HG03354 (cell line): ENCODE results near the gene TATDN3.
"Not testable (repeated sequence)": the region's sequence is repeated elsewhere in the genome, so short reads cannot be mapped to it uniquely, and the experiment has no call there.

Source experiments
- ATAC-seq: cut with Tn5 transposase; IDR thresholded peaks from one replicate; pipeline ENCODE4 v1.9.1; 2021; ENCODE audit warnings: mild to moderate bottlenecking; ENCODE audit not compliant: unreplicated experiment, poor library complexity, severe bottlenecking

The TATDN3 gene

DNA sequence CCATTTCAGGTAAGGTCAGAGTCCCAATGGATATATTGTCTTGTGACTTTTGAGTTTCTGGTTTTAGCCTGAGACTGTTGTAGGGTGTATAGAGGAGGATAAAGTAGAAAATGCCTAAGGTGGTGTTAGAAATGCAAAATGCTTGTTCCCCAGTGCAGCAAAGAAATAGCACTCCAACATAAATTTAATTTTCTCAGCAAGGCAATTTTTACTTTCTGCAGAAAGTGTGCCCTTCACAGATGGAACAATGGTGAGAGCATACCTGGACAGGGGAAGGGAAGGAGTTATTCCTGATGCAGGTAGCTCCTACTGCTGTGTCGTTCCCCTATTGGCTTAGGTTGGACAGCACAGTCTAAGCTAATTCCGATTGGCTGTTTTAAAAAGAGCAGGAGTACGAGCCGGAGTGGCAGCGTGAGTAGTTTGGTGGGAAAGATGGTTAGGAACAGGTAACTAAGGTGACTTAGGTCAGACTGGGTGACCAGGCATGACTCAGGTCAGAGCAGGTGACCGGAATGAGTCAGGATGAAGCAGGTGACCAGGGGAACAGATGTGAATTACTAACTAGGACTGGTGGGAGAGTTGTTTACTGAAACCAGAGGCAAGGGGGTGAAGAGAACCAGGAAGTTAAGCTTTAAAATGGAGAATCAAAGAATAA is 34.2 kb downstream of the TATDN3 start:
- no peak for ATAC-seq

DNA sequence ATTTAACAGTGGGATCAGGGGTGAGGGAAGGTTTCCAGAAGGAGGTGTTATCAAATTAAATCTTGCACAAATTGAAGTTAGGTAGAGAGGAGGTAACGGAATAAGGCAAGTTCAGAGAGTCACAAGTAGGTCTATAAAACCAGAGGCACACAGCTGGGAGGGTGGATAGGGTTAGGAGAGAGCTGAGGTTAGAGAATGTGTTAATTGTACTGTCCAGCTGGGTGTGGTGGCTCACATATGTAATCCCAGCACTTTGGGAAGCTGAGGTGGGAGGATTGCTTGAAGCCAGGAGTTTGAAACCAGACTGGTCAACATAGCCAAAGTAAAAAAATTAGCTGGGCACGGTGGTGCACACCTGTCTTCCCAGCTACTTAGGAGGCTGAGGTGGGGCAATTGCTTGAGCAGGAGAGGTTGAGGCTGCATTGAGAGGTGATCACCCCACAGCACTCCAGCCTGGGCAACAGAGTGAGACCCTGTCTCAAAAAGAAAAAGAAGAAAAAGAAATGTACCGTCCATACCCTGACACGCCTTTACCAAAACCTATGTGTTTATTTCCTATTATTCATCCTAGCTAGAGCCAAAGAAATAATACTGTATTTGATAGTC is 35.6 kb downstream of the TATDN3 start:
- no peak for ATAC-seq

DNA sequence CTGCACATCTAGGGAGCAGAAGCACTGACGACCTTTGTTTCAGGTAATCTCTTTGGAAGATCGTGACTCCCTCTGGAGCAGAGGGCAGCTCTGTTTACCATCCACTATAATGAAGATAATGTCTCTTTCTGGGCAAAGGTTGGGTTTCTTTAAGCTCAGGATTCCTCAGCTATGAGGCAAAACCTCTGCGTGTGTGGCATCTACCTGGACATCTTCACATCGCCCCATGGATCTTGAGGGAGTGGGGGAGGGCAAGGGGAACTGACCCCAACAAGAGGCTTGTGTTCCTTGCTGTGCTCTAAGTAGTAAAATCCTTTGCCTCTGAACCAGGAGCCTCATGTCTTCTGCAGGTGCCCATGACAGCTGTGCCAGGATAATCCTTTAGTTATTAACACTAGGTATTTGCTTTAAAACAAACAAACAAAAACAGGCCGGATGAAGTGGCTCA is 36.2 kb downstream of the TATDN3 start:
- no peak for ATAC-seq

DNA sequence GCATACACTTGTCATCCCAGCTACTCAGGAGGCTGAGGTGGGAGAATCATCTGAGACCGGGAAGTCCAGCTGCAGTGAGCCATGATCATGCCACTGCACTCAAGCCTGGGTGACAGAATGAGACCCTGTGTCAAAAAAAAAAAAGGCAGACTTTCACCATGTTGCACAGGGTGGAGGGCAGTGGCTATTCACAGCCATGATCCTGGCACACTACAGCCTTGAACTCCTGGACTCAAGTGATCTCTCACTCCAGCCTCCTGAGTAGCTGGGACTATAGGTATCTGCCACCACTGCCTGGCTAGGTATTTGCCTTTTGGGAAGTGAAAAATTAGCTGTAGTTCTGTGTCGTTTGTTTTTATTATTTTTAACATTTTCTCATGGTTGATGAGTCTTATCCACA is 36.7 kb downstream of the TATDN3 start:
- no peak for ATAC-seq

DNA sequence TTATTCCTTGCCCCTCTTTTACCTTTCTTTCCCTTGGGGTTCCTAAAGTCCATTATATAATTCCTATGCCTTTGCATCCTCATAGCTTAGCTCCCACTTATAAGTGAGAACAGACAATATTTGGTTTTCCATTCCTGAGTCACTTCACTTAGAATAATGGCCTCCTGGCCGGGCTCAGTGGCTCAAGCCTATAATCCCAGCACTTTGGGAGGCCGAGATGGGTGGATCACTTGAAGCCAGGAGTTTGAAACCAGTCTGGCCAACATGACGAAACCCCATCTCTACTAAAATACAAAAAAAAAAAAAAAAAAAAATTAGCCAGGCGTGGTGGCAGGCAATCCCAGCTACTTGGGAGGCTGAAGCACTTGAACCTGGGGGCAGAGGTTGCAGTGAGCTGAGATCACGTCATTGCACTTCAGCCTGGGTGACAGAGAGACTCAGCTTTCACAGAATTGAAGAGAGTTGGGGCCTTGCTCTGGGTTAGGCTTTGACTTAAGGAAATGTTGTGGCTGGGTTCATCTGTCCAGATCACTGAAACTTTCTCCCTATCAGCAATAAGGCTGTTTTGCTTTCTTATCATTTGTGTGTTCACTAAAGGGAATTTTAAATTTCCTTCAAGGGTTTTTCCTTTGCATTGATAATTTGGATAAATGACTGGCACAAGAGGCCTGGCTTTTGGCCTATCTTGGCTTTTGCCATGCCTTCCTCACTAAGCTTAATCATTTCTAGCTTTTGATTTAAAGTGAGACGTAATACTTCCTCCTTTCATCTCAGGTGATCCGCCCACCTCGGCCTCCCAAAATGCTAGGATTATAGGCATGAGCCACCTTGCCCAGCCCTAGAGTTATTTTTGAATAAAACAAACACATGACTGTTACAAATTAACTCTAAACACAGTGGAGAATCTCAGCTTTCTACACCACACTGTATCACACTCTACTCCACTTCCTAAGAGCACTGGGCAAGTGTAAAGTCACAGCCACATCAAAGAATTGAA is 41.8 kb downstream of the TATDN3 start:
- peak; percentile 82 for ATAC-seq

DNA sequence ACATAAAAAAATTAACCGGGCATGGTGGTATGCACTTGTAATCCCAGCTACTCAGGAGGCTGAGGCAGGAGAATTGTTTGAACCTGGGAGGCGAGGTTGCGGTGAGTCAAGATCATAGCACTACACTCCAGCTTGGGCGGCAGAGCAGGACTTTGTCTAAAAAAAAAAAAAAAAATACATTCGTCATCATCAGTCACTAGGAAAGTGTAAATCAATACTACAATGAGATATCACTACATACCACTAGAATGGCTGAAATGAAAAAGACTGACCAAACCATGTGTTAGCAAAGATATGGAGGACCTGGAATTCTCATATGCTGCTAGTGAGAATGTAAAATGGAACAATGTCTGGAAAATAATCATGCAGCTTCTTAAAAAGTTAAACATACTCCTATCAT is 46.5 kb downstream of the TATDN3 start:
- no peak for ATAC-seq

DNA sequence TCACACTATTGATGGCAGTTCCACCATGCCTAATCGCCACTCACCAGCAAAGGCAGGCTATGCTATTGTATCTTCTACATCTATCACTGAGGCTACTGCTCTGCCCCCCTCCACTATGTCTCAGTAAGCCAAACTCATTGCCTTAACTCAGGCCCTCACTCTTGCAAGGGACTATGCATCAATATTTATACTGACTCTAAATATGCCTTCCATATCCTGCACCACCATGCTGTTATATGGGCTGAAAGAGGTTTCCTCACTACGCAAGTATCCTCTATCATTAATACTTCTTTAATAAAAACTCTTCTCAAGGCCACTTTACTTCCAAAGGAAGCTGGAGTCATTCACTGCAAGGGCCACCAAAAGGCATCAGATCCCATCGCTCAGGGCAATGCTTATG is 52.8 kb downstream of the TATDN3 start:
- not testable (repeated sequence) for ATAC-seq

DNA sequence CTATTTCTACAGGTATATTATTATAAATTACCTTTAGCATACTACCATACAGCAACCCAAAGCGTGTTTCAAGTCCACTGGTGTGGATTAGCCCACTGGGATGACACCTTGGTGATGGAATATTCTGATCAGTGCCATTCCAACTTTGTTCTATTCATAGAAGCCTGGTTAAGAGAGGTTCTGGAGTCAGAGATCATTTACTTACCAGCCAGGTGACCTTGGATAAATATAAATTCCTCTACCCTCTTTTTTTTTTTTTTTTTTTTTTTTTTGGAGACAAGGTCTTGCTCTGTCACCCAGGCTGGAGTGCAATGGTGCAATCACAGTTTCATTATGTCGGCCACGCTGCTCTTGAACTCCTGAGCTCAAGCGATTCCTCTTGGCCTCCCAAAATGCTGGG is 55.9 kb downstream of the TATDN3 start, which contains the start of gene SPATA45:
Gene SPATA45, minus strand, starts transcription at position 101 of the 400 bp plus-strand sequence. CDS start 11,500 bp downstream, outside the sequence.
- no peak for ATAC-seq

DNA sequence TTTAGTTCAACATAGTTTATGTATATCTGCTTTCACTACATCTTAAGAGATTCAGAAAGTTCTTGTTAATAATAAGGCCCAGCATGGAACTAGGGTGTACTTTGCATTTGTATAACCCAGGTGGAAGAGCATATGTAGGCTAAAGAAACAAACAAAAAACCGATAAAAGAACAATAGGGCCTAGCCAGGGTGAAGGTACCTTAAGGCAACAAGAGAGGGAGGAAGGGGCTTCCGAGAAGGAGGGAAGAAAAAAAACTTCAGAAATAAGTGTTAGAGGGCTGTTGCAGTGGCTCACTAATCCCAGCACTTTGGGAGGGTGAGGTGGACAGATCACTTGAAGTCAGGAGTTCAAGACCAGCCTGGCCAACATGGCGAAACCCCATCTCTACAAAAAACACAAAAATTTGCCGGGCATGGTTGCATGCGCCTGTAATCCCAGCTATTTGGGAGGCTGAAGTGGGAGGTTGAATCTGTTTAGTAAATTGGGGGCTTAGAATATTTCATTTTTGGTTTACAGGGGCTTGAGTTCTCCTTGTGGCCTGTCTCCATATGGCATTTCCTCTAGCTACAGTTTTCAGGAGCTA is 60.5 kb downstream of the TATDN3 start:
- no peak for ATAC-seq

DNA sequence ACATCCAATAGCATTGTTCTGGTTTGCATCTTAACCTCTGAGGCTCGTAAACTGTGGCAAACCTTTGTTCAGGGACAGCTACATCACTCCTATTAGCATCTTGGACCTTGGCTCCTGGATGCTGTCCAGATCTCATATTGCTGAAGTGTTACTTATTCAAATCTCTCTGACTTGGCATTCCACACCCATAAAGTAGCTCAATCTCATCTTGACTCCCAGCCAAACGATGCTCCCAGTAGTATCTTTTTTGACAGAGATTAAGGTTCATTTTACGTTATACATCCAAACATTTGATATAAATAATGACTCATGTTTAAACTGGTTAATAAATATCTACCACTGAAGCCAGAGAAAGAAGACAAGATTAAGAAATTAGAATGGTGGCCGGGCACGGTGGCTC is 62.0 kb downstream of the TATDN3 start:
- ATAC-seq: no peak

DNA sequence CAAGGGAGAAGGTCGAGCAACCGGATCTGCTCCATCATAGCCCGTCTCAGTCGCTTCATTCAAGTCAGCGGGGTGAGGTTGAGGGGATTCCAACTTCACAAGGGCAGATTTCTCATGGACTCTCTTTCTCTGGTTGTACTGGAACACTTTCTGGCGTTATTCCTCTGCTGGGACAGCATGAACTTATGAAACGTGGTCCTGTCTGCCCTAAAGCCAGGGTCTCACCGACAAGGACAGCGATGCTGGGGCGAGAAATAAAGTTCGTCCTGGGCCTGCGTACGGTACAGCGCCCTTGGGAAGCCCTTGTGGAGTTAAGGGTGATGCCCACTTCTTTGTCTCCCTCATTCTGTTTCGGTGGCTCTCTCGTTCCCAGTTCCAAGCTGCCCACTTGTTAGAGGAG is 65.1 kb downstream of the TATDN3 start:
- ATAC-seq: no peak

DNA sequence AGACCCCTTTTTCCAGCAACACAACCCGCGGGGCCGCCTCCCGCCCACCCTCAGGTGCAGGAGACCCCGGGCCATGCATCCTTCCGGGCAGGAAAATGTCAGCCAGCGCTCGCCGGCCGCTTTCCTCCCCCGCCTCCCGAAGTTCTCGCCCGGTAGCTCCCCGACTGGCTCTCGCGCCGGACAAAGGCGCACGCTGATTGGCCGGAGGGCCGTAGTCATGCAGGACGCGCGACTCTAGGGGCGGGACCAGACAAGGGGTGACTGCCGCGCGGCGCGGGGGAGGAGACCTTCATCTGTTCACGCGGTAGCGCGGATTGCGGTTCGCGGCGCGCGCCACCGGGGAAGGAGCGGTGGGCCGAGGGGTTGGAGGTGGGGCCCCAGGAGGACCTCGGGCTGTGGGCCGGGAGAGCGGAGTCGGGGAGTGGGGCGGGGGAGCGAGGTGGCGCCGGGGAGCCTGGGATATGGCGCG is 66.3 kb downstream of the TATDN3 start, which contains the start of gene FLVCR1:
Gene FLVCR1, plus strand, starts transcription at position 284 of the 469 bp plus-strand sequence. Its CDS starts 178 bp downstream, at position 462.
- peak; percentile 98 for ATAC-seq

DNA sequence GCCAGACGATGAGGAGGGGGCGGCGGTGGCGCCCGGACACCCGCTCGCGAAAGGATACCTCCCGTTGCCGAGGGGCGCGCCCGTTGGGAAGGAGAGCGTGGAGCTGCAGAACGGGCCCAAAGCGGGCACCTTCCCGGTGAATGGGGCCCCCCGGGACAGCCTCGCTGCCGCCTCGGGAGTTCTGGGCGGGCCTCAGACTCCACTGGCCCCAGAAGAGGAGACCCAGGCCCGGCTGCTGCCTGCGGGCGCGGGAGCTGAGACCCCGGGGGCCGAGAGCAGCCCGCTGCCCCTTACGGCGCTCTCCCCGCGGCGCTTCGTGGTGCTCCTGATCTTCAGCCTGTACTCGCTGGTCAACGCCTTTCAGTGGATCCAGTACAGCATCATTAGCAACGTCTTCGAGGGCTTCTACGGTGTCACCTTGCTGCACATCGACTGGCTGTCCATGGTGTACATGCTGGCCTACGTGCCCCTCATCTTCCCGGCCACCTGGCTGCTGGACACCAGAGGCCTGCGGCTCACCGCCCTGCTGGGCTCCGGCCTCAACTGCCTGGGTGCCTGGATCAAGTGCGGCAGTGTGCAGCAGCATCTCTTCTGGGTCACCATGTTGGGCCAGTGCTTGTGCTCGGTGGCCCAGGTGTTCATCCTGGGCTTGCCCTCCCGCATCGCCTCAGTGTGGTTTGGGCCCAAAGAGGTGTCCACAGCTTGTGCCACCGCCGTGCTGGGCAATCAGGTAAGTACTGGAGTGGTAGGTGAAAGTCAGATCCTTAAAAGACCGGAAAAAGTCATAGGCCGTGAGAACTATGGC is 67.0 kb downstream of the TATDN3 start:
- peak; percentile 26 for ATAC-seq

DNA sequence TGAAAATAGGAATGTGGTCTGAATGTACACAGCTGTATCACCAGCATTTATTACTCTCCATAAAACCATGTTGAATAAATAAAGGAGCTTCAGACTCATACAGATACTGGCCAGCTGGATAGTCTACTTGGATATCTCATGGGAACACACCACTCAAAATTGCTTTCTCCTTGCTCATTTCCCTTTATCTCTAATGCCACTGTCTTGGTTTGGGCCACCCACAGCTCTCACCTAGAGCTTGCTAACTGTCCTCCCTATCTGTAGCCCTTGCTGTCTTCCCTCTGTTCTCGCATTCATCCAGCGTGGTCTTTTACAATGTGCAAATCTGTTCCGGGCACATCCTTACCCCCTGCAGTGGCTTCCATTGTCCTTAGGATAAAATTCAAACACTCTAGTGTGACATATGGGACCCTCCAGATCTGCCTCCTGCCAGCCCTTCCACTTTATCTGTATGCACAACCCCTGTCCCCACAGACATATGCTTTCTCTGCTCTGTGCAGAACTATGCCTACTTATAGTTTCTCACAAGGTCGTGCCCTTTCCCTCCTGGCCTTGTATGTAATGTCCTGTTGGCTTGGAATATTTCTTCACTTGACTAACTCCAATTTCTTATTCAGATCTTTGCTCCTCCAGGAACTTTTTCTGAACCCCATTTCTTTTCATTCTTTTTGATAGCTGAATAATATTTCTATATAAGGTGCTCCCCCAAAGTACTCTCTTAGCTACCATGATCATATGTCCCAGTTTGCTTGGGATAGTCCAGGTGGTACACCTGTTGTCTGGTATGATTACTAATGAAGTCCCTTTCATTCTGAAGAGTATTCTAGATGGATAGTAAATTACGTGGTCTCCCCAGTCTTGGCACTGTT is 69.3 kb downstream of the TATDN3 start:
- ATAC-seq: no peak

DNA sequence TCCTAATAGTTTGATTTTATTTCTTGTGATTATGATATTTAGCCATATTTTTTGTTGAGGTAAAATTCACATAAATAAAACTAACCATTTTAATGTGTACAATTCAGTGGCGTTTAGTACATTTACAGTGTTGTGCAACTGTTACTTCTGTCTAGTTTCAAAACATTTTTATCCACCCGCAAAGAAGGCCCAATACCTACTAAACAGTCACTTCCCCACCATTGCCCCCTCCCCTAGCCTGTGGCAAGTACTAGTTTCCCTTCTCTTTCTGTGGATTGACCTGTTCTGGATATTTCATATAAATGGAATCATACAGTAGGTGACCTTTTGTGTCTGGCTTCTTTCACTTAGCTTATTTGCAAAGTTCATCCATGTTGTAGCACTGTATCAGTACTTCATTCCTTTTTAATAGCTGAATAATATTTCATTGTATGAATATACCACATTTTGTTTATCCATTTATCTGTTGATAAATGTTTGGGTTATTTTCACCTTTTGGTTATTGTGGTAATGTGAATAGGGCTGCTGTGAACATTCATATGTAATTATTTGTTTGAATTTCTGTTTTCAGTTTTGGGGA is 70.5 kb downstream of the TATDN3 start:
- ATAC-seq: no peak

DNA sequence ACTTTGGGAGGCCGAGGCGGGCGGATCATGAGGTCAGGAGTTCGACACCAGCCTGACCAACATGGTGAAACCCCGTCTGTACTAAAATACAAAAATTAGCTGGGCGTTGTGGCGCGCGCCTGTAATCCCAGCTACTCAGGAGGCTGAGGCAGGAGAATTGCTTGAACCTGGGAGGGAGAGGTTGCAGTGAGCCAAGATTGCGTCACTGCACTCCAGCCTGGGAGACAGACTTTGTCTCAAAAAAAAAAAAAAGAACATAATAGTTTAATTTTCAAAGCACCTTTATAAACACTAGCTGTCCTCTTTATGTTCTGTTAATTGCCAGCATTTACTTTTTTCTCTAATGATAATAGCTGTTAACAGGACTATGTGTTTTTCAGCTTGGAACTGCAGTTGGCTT is 71.7 kb downstream of the TATDN3 start:
- not testable (repeated sequence) for ATAC-seq

DNA sequence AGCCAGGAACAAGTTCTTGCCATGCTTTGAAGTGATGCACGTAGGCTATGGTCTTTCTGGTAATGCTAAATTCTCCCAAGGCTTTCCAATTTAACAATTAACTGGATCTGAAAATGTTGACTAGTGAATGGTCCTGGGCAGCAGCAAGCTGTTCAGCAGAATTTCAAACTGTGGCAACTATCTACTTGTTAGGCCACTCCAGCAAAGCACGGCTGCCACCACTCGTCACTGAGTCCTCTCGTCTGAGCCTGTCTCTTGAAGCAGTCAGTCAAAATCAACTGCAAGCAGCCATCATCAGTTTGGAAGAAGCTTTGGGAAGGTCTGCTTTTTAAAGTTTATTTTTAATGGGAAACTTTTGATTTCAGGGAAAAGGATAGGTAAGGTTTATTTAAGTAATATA is 72.5 kb downstream of the TATDN3 start:
- ATAC-seq: no peak
